Measurements from ENCODE around the gene IFT81. TPM values are rescaled to one million over a fixed set of nuclear protein-coding genes. Genes with fewer than 3 reads are reported as not detected.

IFT81 gene
- total RNA-seq, 1 donor from 2014 or later: 18.7 TPM

DNA sequence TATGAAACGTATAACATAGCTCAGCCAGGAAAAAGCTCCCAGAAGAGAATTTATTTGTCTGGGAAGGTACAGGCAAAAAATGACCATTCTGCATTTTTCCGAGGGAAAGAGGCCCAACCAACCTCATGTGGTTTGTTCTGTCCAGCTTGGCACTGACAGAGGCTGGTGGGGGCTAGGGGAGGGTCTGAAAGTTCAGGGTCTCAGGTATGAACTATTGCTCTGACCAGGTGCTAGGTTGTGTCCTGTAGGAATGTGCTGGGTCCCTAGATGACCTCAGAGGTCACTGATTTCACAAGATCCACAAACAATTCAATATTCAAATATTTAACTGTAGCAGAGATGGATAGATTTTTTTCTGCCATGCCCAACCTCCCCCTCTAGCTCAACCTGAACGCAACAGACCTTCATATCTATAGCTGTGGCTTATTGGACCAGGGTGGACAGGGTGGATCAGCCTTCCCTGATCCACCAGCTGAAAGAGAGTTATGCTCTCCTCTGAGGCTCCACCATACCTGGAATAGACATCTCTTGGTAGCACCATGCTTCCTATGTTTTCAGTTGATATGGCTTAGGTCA lies 32.9 kb upstream of the IFT81 start:
- Mint-ChIP-seq H3K36me3 (ENCODE audit: low read depth, unreplicated experiment) (no peaks in the 10 kb centered on the region), H3K4me3 (ENCODE audit: unreplicated experiment) (no peak overlapping the region), H3K27ac (ENCODE audit: unreplicated experiment) (no peak overlapping the region), H3K4me1 (ENCODE audit: unreplicated experiment) (peaks cover 14% of the 10 kb centered on the region), H3K9me3 (ENCODE audit: unreplicated experiment) (no peaks in the 10 kb centered on the region), H3K27me3 (ENCODE audit: unreplicated experiment) (peaks cover 7% of the 10 kb centered on the region)
- TF ChIP-seq, protein P1, sequence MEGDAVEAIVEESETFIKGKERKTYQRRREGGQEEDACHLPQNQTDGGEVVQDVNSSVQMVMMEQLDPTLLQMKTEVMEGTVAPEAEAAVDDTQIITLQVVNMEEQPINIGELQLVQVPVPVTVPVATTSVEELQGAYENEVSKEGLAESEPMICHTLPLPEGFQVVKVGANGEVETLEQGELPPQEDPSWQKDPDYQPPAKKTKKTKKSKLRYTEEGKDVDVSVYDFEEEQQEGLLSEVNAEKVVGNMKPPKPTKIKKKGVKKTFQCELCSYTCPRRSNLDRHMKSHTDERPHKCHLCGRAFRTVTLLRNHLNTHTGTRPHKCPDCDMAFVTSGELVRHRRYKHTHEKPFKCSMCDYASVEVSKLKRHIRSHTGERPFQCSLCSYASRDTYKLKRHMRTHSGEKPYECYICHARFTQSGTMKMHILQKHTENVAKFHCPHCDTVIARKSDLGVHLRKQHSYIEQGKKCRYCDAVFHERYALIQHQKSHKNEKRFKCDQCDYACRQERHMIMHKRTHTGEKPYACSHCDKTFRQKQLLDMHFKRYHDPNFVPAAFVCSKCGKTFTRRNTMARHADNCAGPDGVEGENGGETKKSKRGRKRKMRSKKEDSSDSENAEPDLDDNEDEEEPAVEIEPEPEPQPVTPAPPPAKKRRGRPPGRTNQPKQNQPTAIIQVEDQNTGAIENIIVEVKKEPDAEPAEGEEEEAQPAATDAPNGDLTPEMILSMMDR (IDR thresholded peaks at IDR 0.05; ENCODE audit: unreplicated experiment): no peak
- no peak for DNase-seq (ENCODE audit: low spot score)

DNA sequence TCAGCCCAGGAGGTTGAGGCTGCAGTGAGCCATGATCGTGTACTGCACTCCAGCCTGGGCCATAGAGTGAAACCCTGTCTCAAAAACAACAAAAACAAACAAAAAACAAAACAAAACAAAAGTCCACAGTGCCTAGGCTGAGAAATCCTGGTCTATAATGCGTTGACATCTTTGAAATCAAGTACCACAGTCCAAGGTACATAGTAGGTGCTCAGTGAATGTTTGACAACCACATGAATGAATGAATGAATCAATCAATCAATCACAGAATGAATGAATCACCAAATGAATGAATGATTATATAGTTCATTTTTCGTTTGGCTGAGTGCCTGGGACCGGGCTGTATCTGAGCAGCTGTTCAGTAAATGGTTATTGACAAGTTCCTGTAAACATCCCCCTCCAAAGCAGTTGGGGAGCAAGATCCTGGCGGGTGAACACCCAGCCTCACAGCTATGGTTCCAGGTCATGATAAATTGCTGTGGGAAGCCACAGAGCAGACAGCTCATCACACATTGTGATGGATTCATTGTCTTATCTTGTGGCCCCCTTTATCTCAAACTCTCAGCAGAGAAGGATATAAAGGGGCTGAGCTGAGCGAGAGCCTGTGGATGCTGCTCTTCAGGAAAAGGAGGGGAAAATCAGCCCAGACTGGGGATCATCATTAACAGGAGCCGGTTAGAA lies 30.4 kb upstream of the IFT81 start:
- no peaks in the 10 kb centered on the region for H3K9me3 Mint-ChIP-seq (ENCODE audit: unreplicated experiment)
- DNase-seq (ENCODE audit: low spot score): no peak
- H3K4me3 Mint-ChIP-seq (ENCODE audit: unreplicated experiment): no peak overlapping the region
- no peak overlapping the region for H3K27ac Mint-ChIP-seq (ENCODE audit: unreplicated experiment)
- H3K27me3 Mint-ChIP-seq (ENCODE audit: unreplicated experiment): peaks cover 9% of the 10 kb centered on the region
- no peaks in the 10 kb centered on the region for H3K36me3 Mint-ChIP-seq (ENCODE audit: low read depth, unreplicated experiment)
- TF ChIP-seq, protein P1 (IDR thresholded peaks at IDR 0.05; ENCODE audit: unreplicated experiment): no peak
- H3K4me1 Mint-ChIP-seq (ENCODE audit: unreplicated experiment): peaks cover 7% of the 10 kb centered on the region

DNA sequence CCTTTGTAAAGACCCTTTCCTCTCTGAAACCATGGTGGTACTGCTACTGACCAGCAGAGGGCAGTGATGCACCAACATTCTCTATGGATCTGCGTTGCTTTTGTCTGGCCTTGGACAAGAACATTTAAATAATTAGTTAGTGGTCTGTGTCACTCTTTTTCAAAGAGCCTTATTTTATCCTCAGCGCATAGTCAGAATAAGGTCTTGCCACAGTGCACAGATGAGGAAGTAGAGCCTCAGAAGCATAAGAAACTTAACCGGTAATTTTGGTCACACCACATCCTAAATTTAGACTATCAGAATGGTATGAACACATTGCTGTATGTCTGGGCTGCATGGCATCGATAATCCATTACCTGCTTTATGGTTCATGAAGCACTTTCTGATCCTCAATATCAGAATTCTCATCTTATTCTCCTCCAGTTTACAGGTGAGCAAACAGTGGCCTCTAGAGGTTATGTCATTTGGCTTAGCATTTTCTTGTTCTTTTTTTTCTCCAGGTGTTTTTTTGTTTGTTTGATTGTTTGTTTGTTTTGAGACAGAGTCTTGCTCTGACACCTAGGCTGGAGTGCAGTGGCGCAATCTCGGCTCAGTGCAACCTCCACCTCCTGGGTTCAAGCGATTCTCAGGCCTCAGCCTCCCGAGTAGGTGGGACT lies 23.7 kb upstream of the IFT81 start:
- DNase-seq (ENCODE audit: low spot score): peak; percentile 66
- H3K4me3 Mint-ChIP-seq (ENCODE audit: unreplicated experiment): peak overlapping the region; percentile 42
- TF ChIP-seq, protein P1 (IDR thresholded peaks at IDR 0.05; ENCODE audit: unreplicated experiment): peak; percentile 83
- H3K27me3 Mint-ChIP-seq (ENCODE audit: unreplicated experiment): peaks cover 3% of the 10 kb centered on the region
- no peaks in the 10 kb centered on the region for H3K36me3 Mint-ChIP-seq (ENCODE audit: low read depth, unreplicated experiment)
- H3K9me3 Mint-ChIP-seq (ENCODE audit: unreplicated experiment): no peaks in the 10 kb centered on the region
- no peaks in the 10 kb centered on the region for H3K4me1 Mint-ChIP-seq (ENCODE audit: unreplicated experiment)
- no peak overlapping the region for H3K27ac Mint-ChIP-seq (ENCODE audit: unreplicated experiment)

DNA sequence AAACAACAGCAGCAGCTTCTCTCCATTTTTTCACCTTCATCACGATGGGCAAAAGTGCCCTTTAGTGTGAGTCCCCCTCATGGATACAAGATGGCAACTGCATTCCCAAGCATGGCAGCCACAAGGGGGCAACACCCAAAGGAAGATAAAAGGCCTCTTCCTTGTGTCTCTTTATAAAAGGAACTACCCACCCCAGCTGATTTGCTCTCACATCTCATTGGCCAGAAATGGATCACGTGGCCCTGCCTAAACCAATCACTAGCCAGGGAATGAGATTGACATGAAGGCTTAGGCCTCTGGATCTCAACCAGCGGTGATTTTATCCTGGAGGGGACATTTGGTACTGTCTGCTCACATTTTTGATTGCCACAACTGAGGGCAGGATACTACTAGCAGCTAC lies 21.9 kb upstream of the IFT81 start:
- peak; percentile 38 for DNase-seq (ENCODE audit: low spot score)
- peaks cover 3% of the 10 kb centered on the region for H3K27me3 Mint-ChIP-seq (ENCODE audit: unreplicated experiment)
- TF ChIP-seq, protein P1 (IDR thresholded peaks at IDR 0.05; ENCODE audit: unreplicated experiment): peak; percentile 14
- peaks cover 4% of the 10 kb centered on the region for H3K4me1 Mint-ChIP-seq (ENCODE audit: unreplicated experiment)
- H3K36me3 Mint-ChIP-seq (ENCODE audit: low read depth, unreplicated experiment): no peaks in the 10 kb centered on the region
- no peak overlapping the region for H3K4me3 Mint-ChIP-seq (ENCODE audit: unreplicated experiment)
- H3K27ac Mint-ChIP-seq (ENCODE audit: unreplicated experiment): no peak overlapping the region
- H3K9me3 Mint-ChIP-seq (ENCODE audit: unreplicated experiment): no peaks in the 10 kb centered on the region
